HG02970 (cell line): Measurements from ENCODE around the gene FGG.

Experiments used
- ATAC-seq: cut with Tn5 transposase; IDR thresholded peaks from one replicate; pipeline ENCODE4 v1.9.1; 2021; ENCODE audit warnings: mild to moderate bottlenecking, moderate library complexity, moderate number of reproducible peaks; ENCODE audit not compliant: unreplicated experiment, low FRiP score

The FGG gene

DNA sequence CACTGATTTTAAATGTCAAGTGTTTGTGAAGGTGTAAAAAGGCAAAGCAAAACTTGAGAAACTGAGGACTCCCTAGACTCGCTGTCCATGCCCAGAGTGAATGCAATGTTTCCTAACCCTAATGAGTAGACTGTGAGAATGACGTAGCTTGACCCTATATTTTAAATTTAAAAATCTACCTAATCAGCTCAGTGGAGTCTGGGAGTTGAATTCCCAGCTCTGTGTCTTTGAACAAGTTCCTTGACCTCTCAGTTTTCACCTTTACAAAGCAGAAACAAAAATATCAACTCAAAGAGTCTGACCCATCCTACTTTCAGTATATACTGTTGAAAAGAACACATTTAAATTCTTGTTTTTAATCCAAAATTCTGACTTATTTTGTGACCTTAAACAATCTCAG lies 24.3 kb downstream of the FGG start:
- ATAC-seq, result no peak

DNA sequence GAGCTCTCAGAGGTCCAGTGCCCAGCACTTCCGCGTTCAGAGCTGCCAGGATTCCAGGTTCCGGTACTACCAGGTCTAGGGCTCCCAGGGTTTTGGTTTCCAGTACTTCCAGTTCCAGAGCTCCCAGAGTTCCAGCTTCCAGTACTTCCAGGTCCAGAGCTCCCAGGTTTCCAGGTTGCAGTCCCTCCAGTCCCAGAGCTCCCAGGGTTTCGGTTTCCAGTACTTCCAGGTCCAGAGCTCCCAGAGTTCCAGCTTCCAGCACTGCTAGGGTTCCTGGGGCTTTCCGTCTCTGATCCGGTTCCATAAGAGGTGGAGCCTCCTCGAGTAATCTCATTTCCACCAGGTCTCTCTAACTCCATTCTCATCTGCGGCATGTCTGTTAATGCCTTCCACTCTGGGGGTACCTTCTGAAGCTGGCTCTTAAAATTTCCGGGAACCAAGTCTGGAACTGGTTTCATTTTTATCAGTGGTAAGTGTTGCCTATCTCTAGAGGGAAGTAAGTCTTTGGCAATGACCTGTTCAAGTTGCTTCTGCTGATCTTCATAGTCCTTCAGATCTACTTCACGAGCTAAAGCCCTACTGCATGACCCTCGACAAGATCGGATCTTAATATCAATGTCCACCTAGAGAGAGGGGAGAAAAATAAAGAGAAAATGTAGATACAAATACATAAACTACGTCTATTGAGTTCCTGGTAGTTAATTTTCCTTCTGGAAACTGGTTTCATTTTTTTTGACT lies 26.0 kb downstream of the FGG start:
- no peak for ATAC-seq

DNA sequence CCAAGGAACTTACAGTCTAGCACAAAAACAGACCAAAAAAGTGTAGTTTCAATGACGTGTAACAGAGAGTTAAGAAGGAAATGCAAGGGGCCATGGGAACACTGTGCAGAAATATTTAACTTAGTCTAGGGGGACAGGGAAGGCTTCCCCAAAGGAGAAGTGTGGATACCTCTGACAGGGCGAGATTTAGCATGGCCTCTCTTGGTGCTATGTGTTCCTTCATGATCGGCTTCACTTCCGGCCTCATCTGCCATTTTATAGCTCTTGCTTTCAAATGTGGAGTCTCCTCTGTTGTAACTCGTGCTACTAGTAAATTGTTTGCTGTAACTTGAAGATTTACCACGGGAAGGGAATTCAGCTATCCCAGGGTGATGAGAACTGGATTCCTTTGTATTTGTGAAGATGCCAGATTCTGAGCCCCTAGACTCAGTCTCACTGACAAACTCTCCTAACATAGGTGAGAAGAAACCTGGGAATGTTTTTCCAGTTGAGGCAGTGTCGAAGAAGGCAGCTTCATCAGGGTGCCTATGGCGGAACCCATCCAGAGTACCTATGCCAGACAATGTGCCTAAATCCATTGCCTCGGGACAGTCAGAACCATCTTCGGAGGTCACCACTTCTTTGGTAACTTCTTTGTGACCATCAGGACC lies 27.0 kb downstream of the FGG start:
- no peak for ATAC-seq

DNA sequence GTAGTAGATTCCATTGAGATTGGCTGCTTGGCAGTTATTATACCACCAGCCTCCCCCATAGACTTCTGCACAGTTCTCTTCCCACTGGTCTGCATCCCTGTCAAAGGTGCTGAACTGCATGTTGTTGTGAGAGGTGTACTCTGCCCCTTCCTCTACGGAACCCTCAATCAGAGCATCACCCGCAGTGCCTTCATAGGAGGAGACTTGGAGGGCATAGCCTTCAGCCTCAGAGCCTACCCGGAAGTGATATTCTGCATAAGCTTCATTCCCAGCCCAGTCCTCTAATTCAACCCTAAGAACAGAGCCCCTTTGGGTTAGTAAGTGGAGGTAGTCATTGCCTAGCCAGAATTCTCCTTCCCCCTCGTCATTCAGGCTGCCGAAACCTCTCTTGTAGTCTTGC lies 28.2 kb downstream of the FGG start:
- ATAC-seq, result no peak

DNA sequence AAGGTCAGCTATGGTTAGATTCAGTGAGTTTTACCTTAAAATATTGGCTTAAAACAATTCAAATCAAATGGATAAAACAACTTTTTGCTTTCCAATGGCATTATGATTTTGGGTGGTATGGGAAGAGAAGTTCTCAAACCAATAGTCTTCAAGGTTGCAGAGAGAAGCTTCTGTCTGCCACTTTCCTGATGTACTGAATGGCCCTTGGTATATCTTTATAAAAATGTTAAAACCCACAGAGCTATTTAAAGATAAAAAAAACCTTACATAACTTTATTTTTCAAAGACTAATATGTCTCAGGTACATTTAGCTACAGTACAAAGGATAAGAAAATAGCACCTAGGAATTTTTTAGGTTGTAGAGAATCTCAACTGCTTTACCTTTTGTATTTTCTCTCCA lies 28.8 kb downstream of the FGG start:
- ATAC-seq, result no peak

DNA sequence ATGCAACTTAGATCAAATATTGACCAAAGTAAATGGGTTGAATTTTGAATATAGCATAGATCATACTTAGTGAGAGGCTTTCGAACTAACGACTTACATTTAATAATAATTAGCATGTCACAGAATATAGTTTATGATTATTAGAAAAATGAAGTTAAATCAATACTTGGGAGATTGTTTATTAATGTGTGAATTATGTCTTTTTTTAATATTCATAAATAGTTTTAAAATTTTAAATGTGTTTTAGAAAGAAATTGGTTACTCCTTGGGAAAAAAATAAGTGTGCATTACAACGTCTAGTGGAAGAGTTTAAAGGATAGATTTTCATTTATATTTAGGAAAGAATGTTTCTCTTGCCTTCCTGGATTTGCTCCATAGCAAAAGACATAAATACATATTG lies 29.2 kb downstream of the FGG start:
- no peak for ATAC-seq

DNA sequence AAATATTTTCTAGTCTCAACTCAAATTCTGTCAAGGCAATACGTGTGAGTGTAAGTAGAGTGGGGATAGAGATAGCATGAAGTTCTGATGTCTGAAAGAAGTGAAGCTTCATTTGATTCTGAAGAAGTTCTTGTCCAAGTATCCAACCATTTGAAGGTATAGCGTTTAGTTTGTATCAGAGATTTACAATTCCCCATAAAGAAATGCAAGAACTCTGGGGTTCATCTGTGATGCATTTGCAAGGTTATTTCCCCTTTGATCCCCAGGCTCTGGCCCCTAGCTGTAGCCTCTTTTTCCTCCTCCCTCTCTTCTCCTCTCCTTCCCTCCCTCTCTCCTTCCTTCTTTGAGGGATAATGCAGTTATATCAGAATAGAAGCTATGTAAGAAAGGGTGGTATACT lies 29.7 kb downstream of the FGG start:
- ATAC-seq, result no peak

DNA sequence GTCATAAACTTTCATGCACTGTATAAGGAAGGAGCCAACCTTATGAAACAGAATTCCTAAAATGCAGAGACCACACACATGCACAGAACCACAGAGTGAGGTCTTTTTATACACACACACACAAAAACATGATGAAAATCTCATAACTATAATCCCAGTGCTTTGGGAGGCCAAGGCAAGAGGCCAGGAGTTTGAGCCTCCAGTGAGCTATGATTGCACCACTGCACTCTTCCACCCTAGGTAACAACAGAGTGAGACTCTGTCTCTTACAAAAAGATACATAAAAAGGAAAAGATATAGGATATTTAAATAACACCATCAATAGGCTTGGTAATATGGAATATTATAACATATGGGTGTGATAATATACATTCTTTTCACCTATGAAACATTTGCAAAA lies 32.5 kb downstream of the FGG start:
- no peak for ATAC-seq

DNA sequence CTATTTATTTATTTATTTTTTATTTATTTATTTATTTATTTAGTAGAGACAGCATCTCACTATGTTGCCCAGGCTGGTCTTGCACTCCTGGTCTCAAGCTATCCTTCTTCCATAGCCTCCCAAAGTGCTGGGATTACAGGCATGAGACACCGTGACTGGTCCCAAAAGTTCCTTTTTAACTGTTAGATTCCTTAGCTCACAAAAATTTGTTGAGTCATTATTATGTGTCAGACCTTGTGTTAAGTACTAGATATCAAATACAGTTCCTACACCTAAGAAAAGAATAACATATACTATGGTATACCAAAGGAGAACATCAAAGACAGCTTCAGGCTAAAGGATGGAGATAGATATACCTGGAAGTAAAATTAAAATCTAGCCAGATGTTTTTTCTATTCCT lies 33.5 kb downstream of the FGG start:
- ATAC-seq, result no peak

DNA sequence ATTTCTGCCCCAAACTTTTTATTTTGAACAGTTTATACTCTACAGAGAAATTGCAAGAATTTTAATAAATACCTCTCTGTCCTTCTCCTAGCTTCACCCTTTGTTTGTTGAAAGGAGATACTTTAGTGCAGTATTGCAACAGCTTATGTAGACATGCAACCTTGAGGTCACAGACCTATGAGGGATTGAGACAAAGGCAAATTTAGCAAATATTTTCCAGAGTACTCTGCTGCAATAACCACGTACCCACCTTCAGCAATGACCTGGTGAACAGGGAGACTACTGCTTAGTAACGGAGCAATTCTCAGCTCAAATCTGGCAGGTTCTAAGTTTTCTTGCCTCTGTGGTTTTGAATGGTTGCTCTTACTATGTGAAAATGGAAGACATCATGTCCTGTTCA lies 35.1 kb downstream of the FGG start:
- no peak for ATAC-seq

DNA sequence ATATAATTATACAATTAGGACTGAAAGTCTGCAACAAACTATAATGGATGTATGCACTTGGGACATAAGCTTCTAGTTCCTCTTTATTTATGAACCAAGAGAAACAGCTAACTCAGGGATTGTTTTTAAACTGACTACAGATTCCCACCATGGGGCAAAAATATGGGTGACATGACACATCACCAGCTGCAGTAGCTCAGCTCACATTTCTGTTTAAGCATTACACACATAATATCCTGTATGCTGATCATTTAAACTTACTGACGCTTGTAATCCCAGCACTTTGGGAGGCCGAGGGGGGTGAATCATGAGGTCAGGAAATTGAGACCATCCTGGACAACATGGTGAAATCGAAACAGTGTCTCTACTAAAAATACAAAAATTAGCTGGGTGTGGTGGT lies 38.1 kb downstream of the FGG start:
- no peak for ATAC-seq

DNA sequence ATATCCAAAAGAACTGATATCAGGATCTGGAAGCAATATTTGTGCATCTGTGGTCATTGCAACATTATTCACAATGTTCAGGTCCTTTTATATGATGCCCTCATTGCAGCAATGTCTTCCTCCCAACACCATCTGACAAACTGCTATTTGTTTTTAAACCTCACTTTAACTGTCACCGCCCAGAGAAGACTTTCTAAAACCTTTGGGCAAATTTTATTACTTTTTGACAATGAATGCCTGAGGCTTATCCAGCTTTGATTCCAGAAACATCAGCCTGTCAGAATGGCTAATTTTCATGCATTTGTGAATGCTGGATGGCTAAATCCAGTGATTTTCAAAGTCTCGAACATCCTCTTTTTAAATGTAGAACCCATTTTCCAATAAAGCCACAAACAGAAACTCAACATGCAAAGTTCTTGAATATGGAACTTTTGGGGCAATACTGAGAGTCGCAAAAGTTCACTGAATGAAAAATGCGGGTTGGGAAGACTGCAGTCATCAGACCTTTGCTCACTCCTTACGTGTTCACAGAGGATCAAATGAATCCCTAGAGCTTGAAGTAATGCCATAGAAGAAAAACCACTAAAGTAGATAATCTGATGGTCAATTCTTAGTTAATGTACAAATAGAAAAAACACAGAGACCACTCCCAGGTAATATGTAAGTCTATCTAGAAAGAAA lies 39.1 kb downstream of the FGG start:
- ATAC-seq, result no peak

DNA sequence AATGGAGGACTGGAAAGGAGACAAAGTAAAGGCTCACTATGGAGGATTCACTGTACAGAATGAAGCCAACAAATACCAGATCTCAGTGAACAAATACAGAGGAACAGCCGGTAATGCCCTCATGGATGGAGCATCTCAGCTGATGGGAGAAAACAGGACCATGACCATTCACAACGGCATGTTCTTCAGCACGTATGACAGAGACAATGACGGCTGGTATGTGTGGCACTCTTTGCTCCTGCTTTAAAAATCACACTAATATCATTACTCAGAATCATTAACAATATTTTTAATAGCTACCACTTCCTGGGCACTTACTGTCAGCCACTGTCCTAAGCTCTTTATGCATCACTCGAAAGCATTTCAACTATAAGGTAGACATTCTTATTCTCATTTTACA lies 42.9 kb downstream of the FGG start:
- ATAC-seq, result no peak

DNA sequence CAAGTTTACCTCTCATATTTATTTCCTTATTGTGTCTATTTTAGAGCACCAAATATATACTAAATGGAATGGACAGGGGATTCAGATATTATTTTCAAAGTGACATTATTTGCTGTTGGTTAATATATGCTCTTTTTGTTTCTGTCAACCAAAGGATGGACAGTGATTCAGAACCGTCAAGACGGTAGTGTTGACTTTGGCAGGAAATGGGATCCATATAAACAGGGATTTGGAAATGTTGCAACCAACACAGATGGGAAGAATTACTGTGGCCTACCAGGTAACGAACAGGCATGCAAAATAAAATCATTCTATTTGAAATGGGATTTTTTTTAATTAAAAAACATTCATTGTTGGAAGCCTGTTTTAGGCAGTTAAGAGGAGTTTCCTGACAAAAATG lies 43.4 kb downstream of the FGG start:
- no peak for ATAC-seq

DNA sequence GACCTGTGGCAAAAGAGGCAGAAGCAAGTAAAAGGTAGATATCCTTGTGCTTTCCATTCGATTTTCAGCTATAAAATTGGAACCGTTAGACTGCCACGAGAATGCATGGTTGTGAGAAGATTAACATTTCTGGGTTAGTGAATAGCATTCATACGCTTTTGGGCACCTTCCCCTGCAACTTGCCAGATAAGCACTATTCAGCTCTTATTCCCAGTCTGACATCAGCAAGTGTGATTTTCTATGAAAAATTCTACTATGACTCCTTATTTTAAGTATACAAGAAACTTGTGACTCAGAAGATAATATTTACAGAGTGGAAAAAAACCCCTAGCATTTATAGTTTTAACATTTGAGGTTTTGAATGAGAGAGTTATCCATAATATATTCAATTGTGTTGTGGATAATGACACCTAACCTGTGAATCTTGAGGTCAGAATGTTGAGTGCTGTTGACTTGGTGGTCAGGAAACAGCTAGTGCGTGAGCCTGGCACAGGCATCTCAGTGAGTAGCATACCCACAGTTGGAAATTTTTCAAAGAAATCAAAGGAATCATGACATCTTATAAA lies 45.7 kb downstream of the FGG start:
- no peak for ATAC-seq

DNA sequence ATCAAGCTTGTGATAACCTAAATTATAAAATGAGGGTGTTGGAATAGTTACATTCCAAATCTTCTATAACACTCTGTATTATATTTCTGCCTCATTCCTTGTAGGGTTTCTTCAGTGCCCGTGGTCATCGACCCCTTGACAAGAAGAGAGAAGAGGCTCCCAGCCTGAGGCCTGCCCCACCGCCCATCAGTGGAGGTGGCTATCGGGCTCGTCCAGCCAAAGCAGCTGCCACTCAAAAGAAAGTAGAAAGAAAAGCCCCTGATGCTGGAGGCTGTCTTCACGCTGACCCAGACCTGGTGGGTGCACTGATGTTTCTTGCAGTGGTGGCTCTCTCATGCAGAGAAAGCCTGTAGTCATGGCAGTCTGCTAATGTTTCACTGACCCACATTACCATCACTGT lies 46.8 kb downstream of the FGG start:
- ATAC-seq, result no peak

DNA sequence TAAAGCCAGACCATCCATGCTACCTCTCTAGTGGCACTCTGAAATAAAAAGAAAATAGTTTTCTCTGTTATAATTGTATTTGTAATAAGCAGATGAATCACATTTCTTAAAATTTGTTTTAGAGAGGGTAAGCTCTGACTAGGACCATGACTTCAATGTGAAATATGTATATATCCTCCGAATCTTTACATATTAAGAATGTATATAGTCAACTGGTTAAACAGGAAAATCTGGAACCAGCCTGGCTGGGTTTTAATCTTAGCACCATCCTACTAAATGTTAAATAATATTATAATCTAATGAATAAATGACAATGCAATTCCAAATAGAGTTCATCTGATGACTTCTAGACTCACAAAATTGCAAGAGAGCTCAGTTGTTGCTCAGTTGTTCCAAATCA lies 48.1 kb downstream of the FGG start:
- ATAC-seq, result no peak

DNA sequence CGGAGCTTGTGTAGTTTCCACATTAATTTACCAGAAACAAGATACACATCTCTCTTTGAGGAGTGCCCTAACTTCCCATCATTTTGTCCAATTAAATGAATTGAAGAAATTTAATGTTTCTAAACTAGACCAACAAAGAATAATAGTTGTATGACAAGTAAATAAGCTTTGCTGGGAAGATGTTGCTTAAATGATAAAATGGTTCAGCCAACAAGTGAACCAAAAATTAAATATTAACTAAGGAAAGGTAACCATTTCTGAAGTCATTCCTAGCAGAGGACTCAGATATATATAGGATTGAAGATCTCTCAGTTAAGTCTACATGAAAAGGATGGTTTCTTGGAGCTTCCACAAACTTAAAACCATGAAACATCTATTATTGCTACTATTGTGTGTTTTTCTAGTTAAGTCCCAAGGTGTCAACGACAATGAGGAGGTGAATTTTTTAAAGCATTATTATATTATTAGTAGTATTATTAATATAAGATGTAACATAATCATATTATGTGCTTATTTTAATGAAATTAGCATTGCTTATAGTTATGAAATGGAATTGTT lies 49.7 kb downstream of the FGG start, which contains the start of gene FGB:
FGB (plus strand) TSS at position 315 of the 558 bp plus-strand sequence; CDS start at position 323, 8 bp downstream.
- ATAC-seq, result no peak

DNA sequence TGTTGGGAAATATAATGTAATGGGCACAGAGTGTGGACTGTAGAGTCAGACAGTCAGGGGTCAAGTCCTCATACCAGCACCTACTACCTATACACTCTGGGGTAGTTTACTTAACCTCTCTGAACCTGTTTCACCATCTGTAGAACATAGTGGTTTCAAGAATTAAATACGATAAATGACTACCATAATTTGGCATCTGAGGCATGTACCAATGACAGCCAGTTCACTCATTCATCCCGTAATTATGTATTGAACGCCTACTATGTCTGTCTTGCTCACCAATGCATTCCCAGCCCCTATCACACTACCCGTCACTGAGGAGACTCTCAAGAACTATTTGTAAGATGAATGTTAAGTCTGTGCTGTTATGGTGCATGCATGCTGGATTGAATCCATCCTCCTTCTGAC lies 51.6 kb downstream of the FGG start:
- no peak for ATAC-seq

DNA sequence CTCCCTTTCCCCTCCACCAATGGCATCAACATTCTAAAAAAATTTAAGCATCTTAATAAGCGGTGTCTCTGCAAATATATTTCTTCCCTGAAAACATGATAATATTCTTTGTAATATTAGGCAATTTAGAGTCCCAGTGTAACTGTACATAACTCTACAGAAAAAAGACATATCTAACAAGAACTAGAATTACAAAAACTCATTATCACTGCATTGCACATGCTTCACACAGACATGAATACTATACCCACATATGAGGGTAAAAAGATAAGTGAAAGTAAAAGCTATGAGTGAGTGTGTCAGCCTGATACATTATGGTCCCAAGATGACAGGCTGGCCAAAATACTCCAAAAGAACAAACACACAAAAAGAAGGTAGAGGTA lies 52.0 kb downstream of the FGG start:
- no peak for ATAC-seq
